Aorta (tissue), 5 donors: ENCODE data around the gene FAIM2. TPM values are rescaled to one million over a fixed set of nuclear protein-coding genes. Genes with fewer than 3 reads are reported as not detected.

Source experiments
- ATAC-seq: fragments of 200-7000 bp; cut with Tn5 transposase; one replicate; pipeline ENCODE4 v1.9.1; 2022; ENCODE audit warnings: moderate library complexity; ENCODE audit not compliant: low FRiP score
- DNase-seq, 2 donors: peaks; one replicate each; pipeline ENCODE4 v3.0.0-alpha.2; 2020
- H3K27ac ChIP-seq, 2 donors: one replicate each; pipeline ENCODE4 v1.5.1; 2013; ENCODE audit warnings: low read length in 2 of 2, mild to moderate bottlenecking in 2 of 2, moderate library complexity in 2 of 2, control low read depth in 1 of 2, inconsistent platforms in 1 of 2, low read depth in 1 of 2
- H3K27me3 ChIP-seq, 2 donors: one replicate each; pipeline ENCODE4 v1.6.1; 2013; ENCODE audit warnings: control low read depth in 1 of 2, low read length in 1 of 2, mild to moderate bottlenecking in 1 of 2, moderate library complexity in 1 of 2; ENCODE audit not compliant: insufficient read depth in 2 of 2, control insufficient read depth in 1 of 2
- H3K36me3 ChIP-seq, 2 donors: one replicate each; pipeline ENCODE4 v1.6.1; 2013; ENCODE audit warnings: control low read depth in 1 of 2, low read length in 1 of 2, mild to moderate bottlenecking in 1 of 2; ENCODE audit not compliant: insufficient read depth in 2 of 2, control insufficient read depth in 1 of 2
- H3K4me1 ChIP-seq, 2 donors: one replicate each; pipeline ENCODE4 v1.6.1; 2013; ENCODE audit warnings: low read length in 2 of 2, control low read depth in 1 of 2, mild to moderate bottlenecking in 1 of 2, moderate library complexity in 1 of 2; ENCODE audit not compliant: insufficient read depth in 2 of 2, control insufficient read depth in 1 of 2
- H3K4me3 ChIP-seq, 2 donors: one replicate each; pipeline ENCODE4 v1.5.1; 2013; ENCODE audit warnings: low read length in 2 of 2, control low read depth in 1 of 2, mild to moderate bottlenecking in 1 of 2
- H3K9me3 ChIP-seq: one replicate; pipeline ENCODE4 v1.6.1; 2013; ENCODE audit warnings: mild to moderate bottlenecking, low read length; ENCODE audit not compliant: control insufficient read depth
- WGBS, 2 donors: extraction: QIAGEN DNeasy Blood & Tissue Kit; methylation state at CpG; one replicate each; pipeline ENCODE4 v1.1.7; 2013; 5-methylcytosine and 5-hydroxymethylcytosine counted together
- intact Hi-C, 2 donors: fragments of 100-400 bp; cut with DNase I; formaldehyde crosslinking; loops; one replicate each; pipeline versions ENCODE4 v1.14.2 to v1.15.0; 2022
- polyA plus RNA-seq, 2 donors: library from polyadenylated mRNA; stranded (reverse); fragments of 200-250 nt; gene quantifications; one replicate each; pipeline ENCODE4 v1.2.3, GENCODE V29; 2013
- total RNA-seq, 2 donors: library from RNA; stranded (reverse); fragmentation: NEBNext Ultra II Directional; extraction: Animal tissue kit (Norgen Biotek cat#: 25700); gene quantifications; one replicate each; pipeline ENCODE4 v1.2.1, GENCODE V29; 2021
- donor health status: healthy with polysubstance abuse.
- donor health status: Bipolar disorder and iron deficiency.
- donor health status: DM: no; HTN: no; CAD: no.
- donor health status: DM: no; HTN: no; CAD: no.
- donor health status: DM: yes; HTN: yes; CAD: no.

Gene FAIM2
- total and polyA plus RNA-seq, 4 donors, result 0.05 to 16.4 (median 0.58) TPM; not detected in 1

DNA sequence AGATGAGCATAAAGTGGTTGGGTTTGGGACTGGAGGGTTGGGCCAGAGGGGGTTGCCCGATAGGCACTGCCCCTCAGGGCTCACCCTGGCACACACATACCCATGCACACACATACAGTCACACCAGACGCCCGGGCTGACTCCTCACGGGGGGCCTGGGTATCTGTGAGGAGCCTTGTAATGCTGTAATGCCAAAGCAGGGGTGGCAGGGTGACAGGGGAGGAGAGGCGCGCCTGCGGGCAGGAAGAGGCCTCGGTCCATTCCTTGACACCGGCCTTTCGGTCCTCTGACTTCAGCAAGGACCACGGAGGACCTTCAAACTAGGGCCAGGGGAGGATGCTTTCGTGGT lies 375 bp downstream of the FAIM2 start:
- H3K4me1 ChIP-seq, result no peaks in the 10 kb centered on the region
- no peak overlapping the region for H3K27ac ChIP-seq
- 62 to 72% methylated on average over 12 of the region's 12 CpGs for WGBS, 2 donors

DNA sequence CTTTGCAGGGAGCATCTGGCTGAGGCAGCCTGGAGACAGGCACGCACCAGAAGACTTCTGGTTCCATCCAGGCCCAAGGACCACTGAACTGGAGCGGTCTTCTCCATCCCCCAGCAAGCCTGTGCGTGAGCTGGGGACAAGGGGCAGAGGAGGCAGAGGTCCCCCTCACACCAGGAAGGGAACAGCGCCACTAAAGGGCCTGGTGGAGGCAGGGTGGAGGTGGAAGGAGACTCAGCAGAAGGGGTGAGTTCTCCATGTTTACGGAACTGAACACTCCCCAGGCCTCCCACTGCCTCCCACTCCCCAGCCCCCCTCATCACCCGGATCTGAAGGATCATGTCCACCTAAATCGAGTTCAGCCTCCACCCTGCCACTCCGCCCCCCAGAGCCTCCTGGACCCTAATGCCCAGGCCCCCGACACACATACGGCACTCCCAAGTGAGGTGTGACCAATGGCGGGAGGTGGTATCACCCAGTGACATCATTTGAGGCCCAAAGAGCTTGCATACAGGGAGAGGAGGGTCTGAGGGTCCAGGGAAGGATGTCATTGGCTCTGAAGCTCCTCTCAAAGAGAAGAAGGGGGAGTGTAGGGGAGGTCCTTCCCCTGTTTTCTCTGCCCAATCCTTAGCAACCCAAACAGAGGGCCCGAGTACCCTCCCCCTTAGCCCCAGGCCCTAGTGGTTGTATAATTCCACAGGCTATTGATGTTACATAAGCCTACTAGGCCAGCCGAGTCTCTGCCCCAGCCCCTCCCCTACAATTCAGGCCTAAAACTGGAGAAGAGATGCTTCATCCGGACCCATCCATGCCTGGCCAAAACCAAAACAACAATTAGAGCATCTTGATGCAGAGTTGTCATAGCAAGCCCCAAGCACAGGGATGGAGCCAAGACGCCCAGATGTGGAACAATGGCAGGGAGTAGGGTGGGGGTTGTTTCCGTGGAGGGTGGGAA lies 1.0 kb downstream of the FAIM2 start:
- Histone ChIP-seq H3K9me3 (no peaks in the 10 kb centered on the region), H3K27me3 (no peaks in the 10 kb centered on the region), H3K27ac (no peak overlapping the region), H3K4me3 (no peak overlapping the region), H3K4me1 (no peaks in the 10 kb centered on the region), H3K36me3 (no peaks in the 10 kb centered on the region)
- intact Hi-C loops, result no loop called here
- peak; percentile 45 for DNase-seq
- 94 to 95% methylated on average over 15 to 16 of the region's 16 CpGs for WGBS, 2 donors
- ATAC-seq, result no peak

More for the DNA sequence above, 375 bp downstream of the FAIM2 start:
- ATAC-seq (no peak), DNase-seq (peak in 1 of 2 donors; percentile 42)
- Histone ChIP-seq H3K27me3 (no peaks in the 10 kb centered on the region), H3K4me3 (no peak overlapping the region), H3K9me3 (no peaks in the 10 kb centered on the region), H3K36me3 (no peaks in the 10 kb centered on the region)
- intact Hi-C loops, result no loop called here

GRCh38 chr12:49901986-49902385 lies 1.7 kb downstream of the FAIM2 start:
- no peaks in the 10 kb centered on the region for H3K9me3 ChIP-seq
- DNase-seq, result peak; percentile 13 to 17
- no peak overlapping the region for H3K4me3 ChIP-seq
- ATAC-seq, result no peak
- 91 to 93% methylated on average over 5 of the region's 5 CpGs for WGBS, 2 donors
- no peaks in the 10 kb centered on the region for H3K36me3 ChIP-seq
- no peaks in the 10 kb centered on the region for H3K27me3 ChIP-seq
- no peaks in the 10 kb centered on the region for H3K4me1 ChIP-seq
- intact Hi-C loops, result no loop called here
- no peak overlapping the region for H3K27ac ChIP-seq

- Histone ChIP-seq H3K27ac (no peak overlapping the region), H3K4me3 (no peak overlapping the region), H3K36me3 (no peaks in the 10 kb centered on the region), H3K4me1 (no peaks in the 10 kb centered on the region), H3K9me3 (no peaks in the 10 kb centered on the region), H3K27me3 (no peaks in the 10 kb centered on the region)
- ATAC-seq (no peak), DNase-seq (peak in 1 of 2 donors; percentile 22)
- intact Hi-C loops, result no loop called here
- 88 to 94% methylated on average over 4 of the region's 4 CpGs for WGBS, 2 donors
These were observed 2.7 kb downstream of the FAIM2 start for GRCh38 chr12:49901026-49901425.

- Histone ChIP-seq H3K36me3 (no peaks in the 10 kb centered on the region), H3K27me3 (no peaks in the 10 kb centered on the region), H3K4me3 (no peak overlapping the region), H3K27ac (no peak overlapping the region), H3K9me3 (no peaks in the 10 kb centered on the region), H3K4me1 (no peaks in the 10 kb centered on the region)
- intact Hi-C loops, result no loop called here
- 85 to 86% methylated on average over 6 of the region's 6 CpGs for WGBS, 2 donors
- ATAC-seq (no peak), DNase-seq (peak; percentile 23 to 57)
These were observed 3.3 kb downstream of the FAIM2 start for GRCh38 chr12:49900371-49900770.

DNA sequence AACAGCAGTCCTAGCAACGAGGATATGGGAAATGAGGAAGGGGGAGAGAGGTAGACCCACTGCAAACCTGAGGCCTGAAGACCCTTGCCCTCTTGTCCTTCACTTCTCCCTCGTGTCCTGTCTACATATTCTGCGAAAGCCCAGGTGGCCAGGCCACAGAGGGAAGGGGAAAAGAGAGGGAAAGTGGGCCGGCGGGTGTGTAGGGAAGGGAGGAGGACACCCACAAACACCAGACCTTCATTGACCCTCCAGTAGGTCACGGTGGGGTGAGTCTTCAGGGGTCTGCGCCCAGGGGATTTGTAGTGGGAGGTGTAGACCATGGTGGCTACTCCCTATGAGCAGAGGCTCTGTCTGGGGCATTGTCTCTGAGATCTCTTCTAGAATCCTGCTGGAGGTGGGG lies 3.8 kb downstream of the FAIM2 start:
- Histone ChIP-seq H3K36me3 (no peaks in the 10 kb centered on the region), H3K27ac (no peak overlapping the region), H3K9me3 (no peaks in the 10 kb centered on the region), H3K4me3 (no peak overlapping the region), H3K27me3 (no peaks in the 10 kb centered on the region), H3K4me1 (no peaks in the 10 kb centered on the region)
- 92 to 93% methylated on average over 7 of the region's 7 CpGs for WGBS, 2 donors
- ATAC-seq (no peak), DNase-seq (peak; percentile 17 to 48)
- intact Hi-C loops, result no loop called here

DNA sequence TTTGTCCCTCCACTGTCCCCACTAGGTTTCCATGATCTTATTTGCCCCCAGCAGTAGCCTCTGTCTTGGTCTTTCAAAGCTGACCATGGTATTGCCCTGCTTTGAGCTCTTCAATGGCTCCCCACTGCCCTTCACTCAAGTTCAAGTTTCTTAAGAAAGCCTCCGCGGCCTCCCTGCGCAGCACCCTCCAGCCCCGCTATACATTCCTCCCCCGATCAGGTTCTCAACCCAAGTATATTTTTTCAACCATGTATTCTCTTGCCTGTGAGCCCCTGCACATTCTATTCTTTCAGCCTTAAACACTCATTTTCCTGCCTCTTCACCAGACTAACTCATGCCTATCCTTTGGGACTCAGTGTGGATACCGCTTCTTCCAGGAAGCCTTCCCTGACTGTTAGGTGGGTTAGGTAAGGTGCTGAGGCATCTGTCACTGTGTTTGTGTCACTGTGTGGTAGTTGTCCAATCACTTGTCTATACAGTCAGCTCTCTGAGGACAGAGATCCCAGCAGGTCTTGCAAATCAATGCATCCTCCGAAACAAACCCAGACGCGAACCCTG lies 4.3 kb downstream of the FAIM2 start:
- Histone ChIP-seq H3K36me3 (no peaks in the 10 kb centered on the region), H3K27me3 (no peaks in the 10 kb centered on the region), H3K4me3 (no peak overlapping the region), H3K27ac (no peak overlapping the region), H3K9me3 (no peaks in the 10 kb centered on the region), H3K4me1 (no peaks in the 10 kb centered on the region)
- ATAC-seq, result no peak
- peak; percentile 0 to 21 for DNase-seq
- 95 to 96% methylated on average over 9 of the region's 9 CpGs for WGBS, 2 donors
- intact Hi-C loops, result no loop called here

DNA sequence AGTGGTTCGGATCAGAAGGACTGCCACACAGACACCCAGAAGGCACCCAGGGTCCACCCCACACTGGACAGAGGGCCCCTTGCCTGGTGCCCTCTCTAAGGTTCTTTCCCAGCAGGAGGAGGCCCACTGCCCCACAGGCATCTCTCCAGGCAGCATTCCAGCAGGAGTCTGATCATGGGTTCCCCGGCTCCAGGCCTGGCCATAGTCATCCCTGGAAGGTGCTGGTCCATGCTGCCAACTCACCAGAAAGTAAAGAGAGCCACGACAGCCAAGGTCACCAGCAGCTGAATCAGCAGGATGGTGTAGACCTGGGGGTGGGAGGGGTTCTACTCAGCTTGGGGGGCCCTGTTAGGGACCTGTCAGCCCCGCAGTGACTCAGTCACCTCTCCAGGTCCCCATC lies 6.4 kb downstream of the FAIM2 start:
- Histone ChIP-seq H3K4me1 (no peaks in the 10 kb centered on the region), H3K9me3 (no peaks in the 10 kb centered on the region), H3K36me3 (no peaks in the 10 kb centered on the region), H3K27ac (no peak overlapping the region), H3K4me3 (no peak overlapping the region), H3K27me3 (no peaks in the 10 kb centered on the region)
- intact Hi-C loops, result no loop called here
- 84 to 85% methylated on average over 4 of the region's 4 CpGs for WGBS, 2 donors
- ATAC-seq (no peak), DNase-seq (peak in 1 of 2 donors; percentile 25)

- Histone ChIP-seq H3K27me3 (no peaks in the 10 kb centered on the region), H3K4me3 (no peak overlapping the region), H3K9me3 (no peaks in the 10 kb centered on the region), H3K36me3 (no peaks in the 10 kb centered on the region), H3K4me1 (no peaks in the 10 kb centered on the region), H3K27ac (no peak overlapping the region)
- intact Hi-C loops, result no loop called here
- no peak for ATAC-seq
- peak in 1 of 2 donors; percentile 35 for DNase-seq
- WGBS, 2 donors, result 83 to 89% methylated on average over 9 of the region's 9 CpGs
These were observed 7.9 kb downstream of the FAIM2 start for GRCh38 chr12:49895773-49896172.
